GM12892 (cell line): ENCODE results near the gene ST7.

Experiments used
- DNase-seq: peaks from one replicate; pipeline ENCODE4 v3.0.0; 2011; ENCODE audit not compliant: insufficient read length
- FAIRE-seq: peaks from 2 replicates; lab custom pipeline; 2011; peaks lifted over from hg19 to GRCh38; lab: Jason Lieb, UNC
- POLR2A ChIP-seq: IDR thresholded peaks from 2 replicates; pipeline ENCODE4 v1.6.1; 2011; ENCODE audit warnings: low read depth, low read length, control low read depth
- POLR2AphosphoS5 ChIP-seq: IDR thresholded peaks from 2 replicates; pipeline ENCODE4 v1.6.1; 2011; ENCODE audit warnings: low read depth, low read length, control low read depth
- TAF1 ChIP-seq: IDR thresholded peaks from 2 replicates; pipeline ENCODE4 v1.6.1; 2011; ENCODE audit warnings: low read depth, mild to moderate bottlenecking, control low read depth, low read length, borderline replicate concordance

The ST7 gene

DNA sequence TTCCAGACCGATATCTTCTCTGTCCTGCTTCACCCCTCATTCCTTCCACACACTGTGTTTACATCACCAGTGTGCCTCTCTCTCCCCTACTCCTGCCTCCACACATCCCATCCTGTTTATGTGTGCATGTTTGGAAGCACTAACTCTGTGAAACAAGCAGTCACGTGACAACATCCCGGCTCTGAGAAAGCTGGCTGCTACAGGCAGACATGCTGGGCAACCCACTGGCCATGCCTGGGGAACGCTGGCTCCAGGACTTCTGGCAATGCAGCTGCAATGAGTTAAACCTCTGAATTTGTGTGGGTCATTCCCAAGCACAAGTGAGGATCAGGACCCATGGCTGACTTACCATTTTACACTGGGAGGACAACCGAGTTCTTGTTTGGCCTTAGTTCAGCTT, 295.5 kb downstream of the ST7 start:
- TF ChIP-seq POLR2AphosphoS5, result no peak
- no peak for TF ChIP-seq TAF1
- no peak for TF ChIP-seq POLR2A
- DNase-seq (no peak), FAIRE-seq (no peak)

DNA sequence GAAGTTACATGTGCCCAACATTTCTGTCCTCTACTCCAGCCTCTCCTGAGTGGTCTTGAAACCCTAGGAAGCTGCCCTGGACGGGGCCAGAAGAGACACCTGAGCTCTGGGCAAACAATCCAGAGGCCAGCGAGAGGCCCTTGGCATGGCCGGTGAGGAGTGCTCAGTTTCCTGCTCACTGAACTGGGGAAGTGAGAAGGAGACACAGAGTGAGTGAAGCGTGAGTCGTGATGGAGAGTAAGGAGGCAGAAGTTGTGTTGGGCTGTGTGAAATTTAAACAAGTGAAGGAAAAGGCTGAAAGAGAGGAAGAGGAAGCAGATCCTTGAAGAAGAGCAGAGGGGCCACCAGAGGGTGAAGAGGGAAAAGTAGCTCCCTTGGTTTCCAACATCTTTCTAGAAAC, 296.4 kb downstream of the ST7 start:
- FAIRE-seq (no peak), DNase-seq (no peak)
- no peak for TF ChIP-seq TAF1
- no peak for TF ChIP-seq POLR2AphosphoS5
- TF ChIP-seq POLR2A, result no peak

DNA sequence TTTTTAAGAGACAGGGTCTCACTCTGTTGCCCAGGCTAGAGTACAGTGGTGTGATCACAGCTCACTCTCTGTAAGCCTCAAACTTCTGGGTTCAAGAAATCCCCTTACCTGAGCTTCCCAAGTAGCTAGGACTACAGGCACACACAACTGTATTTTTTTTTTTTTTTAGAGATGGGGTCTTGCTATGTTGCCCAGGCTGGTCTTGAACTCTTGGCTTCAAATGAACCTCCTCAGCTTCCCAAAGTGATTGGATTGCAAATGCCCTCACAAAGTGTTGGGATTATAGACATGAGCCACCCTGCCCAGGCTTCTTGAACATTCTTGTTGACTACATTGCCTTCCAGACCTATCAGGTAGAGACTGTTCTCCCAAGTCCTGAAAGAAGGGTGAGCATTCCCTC, 296.9 kb downstream of the ST7 start:
- TF ChIP-seq POLR2AphosphoS5, result no peak
- no peak for TF ChIP-seq TAF1
- TF ChIP-seq POLR2A, result no peak
- no peak for DNase-seq
- FAIRE-seq, result no peak

DNA sequence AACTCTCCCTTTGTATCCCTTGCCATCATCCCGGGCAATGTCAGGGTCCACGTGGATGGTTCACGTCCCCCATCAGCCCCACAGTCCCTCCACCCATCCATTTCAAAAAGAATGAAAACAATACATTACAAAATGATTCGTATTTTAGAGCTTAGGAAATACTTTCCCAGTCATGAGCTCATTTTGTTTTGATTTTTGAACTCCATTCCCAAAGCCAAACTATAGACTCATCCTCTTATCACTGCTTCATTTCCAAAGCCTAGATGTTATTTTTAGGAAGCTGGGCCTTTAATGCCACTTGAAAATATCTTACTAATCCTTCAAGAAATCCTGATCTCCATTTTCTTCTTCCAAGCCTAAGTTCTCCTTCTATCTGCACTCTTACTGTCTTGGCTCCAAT, 297.5 kb downstream of the ST7 start:
- FAIRE-seq (no peak), DNase-seq (no peak)
- TF ChIP-seq POLR2AphosphoS5, result no peak
- no peak for TF ChIP-seq TAF1
- TF ChIP-seq POLR2A, result no peak

DNA sequence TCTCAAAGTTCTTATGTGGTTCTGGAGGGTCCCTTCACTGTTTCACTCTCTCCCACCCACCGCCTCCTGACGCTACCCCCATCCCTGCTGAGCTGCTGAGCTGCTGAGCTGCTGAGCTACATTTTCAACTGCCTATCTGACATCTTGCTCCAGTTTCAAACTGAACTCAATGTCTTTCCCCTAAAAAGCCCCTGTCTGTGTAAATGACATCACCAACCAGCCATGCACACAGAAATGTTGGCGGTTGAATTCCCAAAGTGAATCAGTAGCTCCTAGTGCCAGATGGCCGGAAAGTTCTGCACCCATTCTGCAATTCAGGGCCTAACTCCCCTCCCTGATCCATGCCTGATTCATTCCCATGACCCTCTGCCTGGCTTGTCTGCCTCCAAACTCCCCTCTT, 298.4 kb downstream of the ST7 start:
- FAIRE-seq, result no peak
- 0 out of 2 replicates have a peak, but pooled peaks have one; percentile 17 for TF ChIP-seq POLR2AphosphoS5
- TF ChIP-seq POLR2A, result peak; percentile 55; the same call in 1 of the 2 replicates
- TF ChIP-seq TAF1, result 0 out of 2 replicates have a peak, but pooled peaks have one; percentile 52
- no peak for DNase-seq

DNA sequence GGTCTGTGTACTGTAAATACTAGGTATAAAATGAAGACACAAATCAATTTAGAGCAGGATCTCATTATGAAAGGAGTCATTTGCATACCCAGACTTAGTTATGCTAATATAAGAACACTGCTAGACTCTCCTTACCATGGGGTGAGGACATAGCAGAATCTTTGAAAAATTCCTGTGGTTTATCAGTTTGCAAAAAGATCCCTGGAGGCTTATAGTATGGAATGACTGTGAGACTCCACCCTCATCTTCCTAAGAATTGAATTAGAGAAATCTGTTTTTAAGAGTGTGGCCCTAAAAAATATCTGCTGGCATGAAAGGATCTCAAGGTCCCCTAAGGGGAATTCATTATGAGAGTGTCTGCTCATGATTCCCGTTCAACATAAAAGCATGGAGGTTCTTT, 306.3 kb downstream of the ST7 start:
- DNase-seq (no peak), FAIRE-seq (no peak)
- TF ChIP-seq POLR2AphosphoS5, result no peak

DNA sequence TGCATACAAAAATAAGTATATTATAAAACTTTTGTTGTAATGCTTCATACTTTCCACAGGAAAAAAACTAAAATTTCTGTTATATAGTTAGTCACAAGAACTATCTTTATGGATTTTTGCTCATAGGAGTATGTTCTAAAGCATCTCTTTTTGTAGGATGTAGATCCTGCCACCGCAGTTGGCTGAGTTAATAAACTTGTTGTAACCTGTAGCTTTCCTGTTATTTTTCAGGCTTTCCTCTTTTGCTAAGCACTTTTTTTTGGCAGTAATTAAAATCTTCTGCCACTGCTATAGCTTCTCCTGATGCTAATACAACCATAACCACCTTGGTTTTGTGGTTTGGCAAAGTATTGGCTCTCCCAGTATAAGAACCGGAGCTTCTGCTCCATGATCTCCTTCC, 309.2 kb downstream of the ST7 start:
- no peak for TF ChIP-seq POLR2AphosphoS5
- TF ChIP-seq POLR2A, result no peak
- TF ChIP-seq TAF1, result no peak
- FAIRE-seq, result no peak
- DNase-seq, result no peak

DNA sequence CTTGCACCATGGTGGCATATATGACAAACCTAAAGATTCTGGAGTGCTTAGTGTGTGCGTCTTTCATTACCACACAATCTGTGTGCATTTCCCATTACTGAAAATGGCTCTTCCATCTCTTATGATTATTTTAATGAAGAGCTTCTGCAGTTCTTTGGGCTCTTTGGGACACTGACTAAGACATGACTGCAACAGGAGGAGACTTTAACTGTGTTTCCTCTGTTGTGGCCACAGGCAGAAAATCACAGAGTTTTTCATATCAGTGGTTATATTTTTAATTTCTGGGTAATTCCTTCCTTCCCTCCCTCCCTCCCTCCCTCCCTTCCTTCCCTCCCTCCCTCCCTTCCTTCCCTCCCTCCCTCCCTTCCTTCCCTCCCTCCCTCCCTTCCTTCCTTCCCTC, 311.4 kb downstream of the ST7 start:
- DNase-seq, result no peak
- FAIRE-seq, result no peak
- TF ChIP-seq TAF1 (no peak), POLR2A (no peak), POLR2AphosphoS5 (no peak)

DNA sequence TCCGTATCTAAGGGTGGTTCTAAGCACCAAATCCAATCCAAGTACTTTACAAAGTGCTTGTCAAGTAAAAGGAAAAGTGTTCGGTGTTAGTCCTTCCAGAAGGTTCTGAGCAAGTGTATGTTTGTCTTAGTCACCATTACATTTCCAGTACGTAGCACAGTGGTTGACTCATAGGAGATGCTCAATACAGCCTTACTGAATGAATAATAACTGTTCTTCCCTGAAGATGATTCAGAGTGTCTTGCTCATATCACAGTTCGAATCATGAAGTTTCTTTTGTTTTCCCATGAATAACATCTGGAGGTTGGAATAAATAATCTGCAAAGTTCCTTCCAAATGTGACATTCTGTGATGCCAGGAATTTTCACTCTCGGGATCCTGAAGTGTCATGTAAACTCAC, 316.1 kb downstream of the ST7 start:
- TF ChIP-seq POLR2AphosphoS5, result no peak
- TF ChIP-seq POLR2A, result no peak
- TF ChIP-seq TAF1, result no peak
- FAIRE-seq (peak; percentile 75), DNase-seq (no peak)

DNA sequence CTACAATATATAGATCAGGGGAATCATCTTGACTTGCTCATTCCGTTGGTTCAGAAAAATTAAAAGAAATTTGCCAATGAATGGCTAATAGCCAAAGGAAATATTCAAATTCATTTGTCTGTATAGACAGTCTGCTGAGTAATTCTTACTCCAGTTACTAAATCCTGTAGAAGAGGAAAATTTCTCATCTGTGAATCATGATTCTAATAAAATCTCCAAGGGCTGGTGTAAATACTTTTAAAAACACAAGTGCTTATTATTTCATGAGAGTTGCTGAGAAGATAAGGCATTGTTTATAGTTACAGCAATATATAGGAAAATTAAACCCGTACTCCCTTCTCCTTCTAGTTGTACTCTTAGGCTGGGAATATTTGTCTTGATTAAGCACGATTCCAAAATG, 316.6 kb downstream of the ST7 start:
- TF ChIP-seq TAF1, result no peak
- no peak for TF ChIP-seq POLR2AphosphoS5
- no peak for TF ChIP-seq POLR2A
- no peak for DNase-seq
- no peak for FAIRE-seq

DNA sequence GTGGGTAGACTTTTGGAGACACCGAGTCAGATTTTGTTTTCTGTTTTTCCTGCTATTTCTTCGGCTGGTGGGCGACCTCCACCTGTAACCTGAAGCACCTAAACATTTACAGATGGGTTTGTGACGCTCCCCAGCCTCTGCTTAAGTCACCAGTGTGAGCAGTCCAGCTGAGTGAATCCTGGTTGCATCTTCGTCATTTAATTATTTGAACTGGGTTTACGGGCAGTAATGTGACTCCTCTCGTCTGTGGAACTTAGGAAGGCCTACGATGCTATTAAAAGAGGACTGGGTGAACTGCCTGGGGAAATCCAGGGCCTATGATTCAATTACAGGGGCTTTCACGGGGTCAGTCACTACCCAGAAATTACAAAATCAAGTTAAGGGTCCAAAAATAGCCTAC, 317.1 kb downstream of the ST7 start:
- TF ChIP-seq POLR2A (no peak), POLR2AphosphoS5 (no peak), TAF1 (no peak)
- DNase-seq, result no peak
- no peak for FAIRE-seq

DNA sequence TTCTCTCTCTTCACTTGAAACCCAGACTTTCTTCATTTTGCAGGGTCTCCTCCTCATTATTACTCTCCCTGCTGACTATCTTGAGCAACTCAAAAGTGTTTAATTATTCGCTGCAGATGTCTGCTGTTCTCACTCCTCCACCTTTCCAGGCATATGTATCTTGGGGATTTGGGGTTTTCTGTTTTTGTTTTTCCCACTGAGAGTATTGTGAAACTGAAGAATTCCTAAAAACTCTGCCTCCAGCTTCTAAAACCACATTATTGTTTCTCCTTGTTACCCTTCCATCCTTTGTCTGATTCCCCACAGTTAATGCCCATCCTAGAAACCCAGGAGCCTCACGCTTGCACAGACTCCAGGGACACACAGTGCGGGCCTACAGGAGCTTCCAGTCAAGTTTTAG, 318.3 kb downstream of the ST7 start:
- TF ChIP-seq POLR2AphosphoS5, result no peak
- no peak for TF ChIP-seq TAF1
- TF ChIP-seq POLR2A, result no peak
- FAIRE-seq, result no peak
- DNase-seq, result no peak

DNA sequence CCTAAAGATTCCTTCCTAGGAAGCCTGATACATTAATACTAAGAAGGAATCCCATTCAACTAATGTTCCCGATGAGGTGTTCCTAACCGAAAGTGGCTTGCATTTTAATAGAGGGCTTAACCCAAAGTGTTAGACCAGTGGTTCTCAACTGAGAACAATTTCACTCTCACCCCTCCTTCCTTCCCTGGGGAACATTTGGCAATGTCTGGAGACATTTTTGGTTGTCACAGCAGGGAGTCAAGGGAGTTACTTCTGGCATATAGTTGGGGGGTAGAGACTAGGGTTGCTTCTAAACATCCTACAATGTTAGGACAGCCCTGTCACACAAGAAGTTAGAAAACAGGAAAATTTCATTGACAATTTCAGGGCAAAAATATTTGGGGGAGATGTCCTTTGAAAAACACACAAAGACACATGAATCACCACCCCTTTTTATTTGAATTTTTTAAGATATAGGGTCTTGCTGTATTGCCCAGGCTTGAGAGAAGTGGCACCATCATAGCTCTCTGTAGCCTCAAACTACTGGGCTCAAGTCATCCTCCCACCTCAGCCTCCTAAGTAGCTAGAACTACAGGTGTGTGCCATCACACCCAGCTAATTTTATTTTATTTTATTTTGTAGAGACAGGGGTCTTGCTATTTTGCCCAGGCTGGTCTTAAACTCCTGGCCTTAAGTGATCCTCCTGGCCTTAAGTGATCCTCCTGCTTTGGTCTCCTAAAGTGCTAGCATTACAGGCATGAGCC, 318.9 kb downstream of the ST7 start:
- DNase-seq (no peak), FAIRE-seq (no peak)
- TF ChIP-seq TAF1, result no peak
- TF ChIP-seq POLR2A, result no peak
- TF ChIP-seq POLR2AphosphoS5, result no peak
